SK-N-SH treated with all-trans-retinoic acid at 6 μM for 48 hours (cell line): ENCODE results near the gene PLD1.

Source experiments
- ATAC-seq: fragments of 200-7000 bp; cut with Tn5 transposase; 3 replicates; pipeline ENCODE4 v1.9.1; 2020; ENCODE audit warnings: mild to moderate bottlenecking, moderate library complexity
- ARNTL ChIP-seq: fragments of 450-650 bp; formaldehyde crosslinking; IDR thresholded peaks from 2 replicates; pipeline ENCODE4 v1.5.0; 2020; ENCODE audit warnings: low read depth, mild to moderate bottlenecking, moderate library complexity, borderline replicate concordance
- BACH2 ChIP-seq: fragments of 250-450 bp; sonication (Bioruptor Pico); IDR thresholded peaks from 2 replicates; pipeline ENCODE4 v1.9.0; 2021; ENCODE audit warnings: mild to moderate bottlenecking, borderline replicate concordance
- CREB5 ChIP-seq: fragments of 250-450 bp; sonication (Bioruptor Pico); IDR thresholded peaks from 2 replicates; pipeline ENCODE4 v1.5.1; 2020; ENCODE audit warnings: low read depth, mild to moderate bottlenecking, moderate library complexity
- CSRNP3 ChIP-seq: fragments of 250-450 bp; sonication (Bioruptor Pico); IDR thresholded peaks from 2 replicates; pipeline ENCODE4 v1.5.1; 2021; ENCODE audit warnings: mild to moderate bottlenecking, moderate library complexity
- ESRRG ChIP-seq: fragments of 250-450 bp; sonication (Bioruptor Pico); IDR thresholded peaks from 2 replicates; pipeline ENCODE4 v1.6.1; 2021; ENCODE audit warnings: mild to moderate bottlenecking
- GLIS3 ChIP-seq: fragments of 250-450 bp; sonication (Bioruptor Pico); IDR thresholded peaks from 2 replicates; pipeline ENCODE4 v1.5.0; 2020; ENCODE audit warnings: mild to moderate bottlenecking, moderate library complexity
- ISL1 ChIP-seq: fragments of 250-450 bp; sonication (Bioruptor Pico); IDR thresholded peaks from 2 replicates; pipeline ENCODE4 v2.1.2; 2022; ENCODE audit warnings: mild to moderate bottlenecking, moderate library complexity
- OSR1 ChIP-seq: fragments of 250-450 bp; sonication (Bioruptor Pico); IDR thresholded peaks from 2 replicates; pipeline ENCODE4 v1.8.0; 2022; ENCODE audit warnings: moderate library complexity, mild to moderate bottlenecking, inconsistent platforms
- PATZ1 ChIP-seq: fragments of 250-450 bp; sonication (Bioruptor Pico); IDR thresholded peaks from 2 replicates; pipeline ENCODE4 v1.8.0; 2020; ENCODE audit warnings: mild to moderate bottlenecking, moderate library complexity, borderline replicate concordance
- POU6F1 ChIP-seq: fragments of 250-450 bp; sonication (Bioruptor Pico); IDR thresholded peaks from 2 replicates; pipeline ENCODE4 v1.8.0; 2021; ENCODE audit warnings: low read depth, mild to moderate bottlenecking, moderate library complexity, borderline replicate concordance
- PPARA ChIP-seq: fragments of 250-450 bp; sonication (Bioruptor Pico); IDR thresholded peaks from 2 replicates; pipeline ENCODE4 v1.5.0; 2020; ENCODE audit warnings: mild to moderate bottlenecking, borderline replicate concordance
- RARB ChIP-seq: fragments of 250-450 bp; sonication (Bioruptor Pico); IDR thresholded peaks from 2 replicates; pipeline ENCODE4 v1.8.0; 2021; ENCODE audit warnings: mild to moderate bottlenecking, moderate library complexity
- SNAI2 ChIP-seq: fragments of 250-450 bp; sonication (Bioruptor Pico); IDR thresholded peaks from 2 replicates; pipeline ENCODE4 v1.5.0; 2020; ENCODE audit warnings: mild to moderate bottlenecking, moderate library complexity
- TCF4 ChIP-seq: fragments of 250-450 bp; sonication (Bioruptor Pico); IDR thresholded peaks from 2 replicates; pipeline ENCODE4 v1.8.0; 2021; ENCODE audit warnings: mild to moderate bottlenecking, moderate library complexity, borderline replicate concordance
- ZC3H10 ChIP-seq: fragments of 250-450 bp; sonication (Bioruptor Pico); IDR thresholded peaks from 2 replicates; pipeline ENCODE4 v1.5.1; 2021; ENCODE audit warnings: mild to moderate bottlenecking, moderate library complexity
- ZFP3 ChIP-seq: fragments of 250-450 bp; sonication (Bioruptor Pico); IDR thresholded peaks from 2 replicates; pipeline ENCODE4 v1.5.0; 2020; ENCODE audit warnings: mild to moderate bottlenecking, moderate library complexity
- ZFP30 ChIP-seq: fragments of 450-650 bp; formaldehyde crosslinking; IDR thresholded peaks from 2 replicates; pipeline ENCODE4 v1.5.0; 2022; ENCODE audit warnings: mild to moderate bottlenecking, moderate library complexity
- ZNF565 ChIP-seq: fragments of 450-650 bp; formaldehyde crosslinking; conservative IDR thresholded peaks from 2 replicates; pipeline ENCODE4 v1.5.0; 2020; ENCODE audit warnings: low read depth, mild to moderate bottlenecking, moderate library complexity
- ZNF70 ChIP-seq: fragments of 450-650 bp; formaldehyde crosslinking; IDR thresholded peaks from 2 replicates; pipeline ENCODE4 v1.5.0; 2020; ENCODE audit warnings: mild to moderate bottlenecking, moderate library complexity
- ZNF8 ChIP-seq: fragments of 450-650 bp; formaldehyde crosslinking; IDR thresholded peaks from 2 replicates; pipeline ENCODE4 v1.5.0; 2020; ENCODE audit warnings: mild to moderate bottlenecking, moderate library complexity
- TF ChIP-seq, protein P1 (sequence below): fragments of 250-450 bp; sonication (Bioruptor Pico); IDR thresholded peaks from 2 replicates; pipeline ENCODE4 v1.5.0; 2020; ENCODE audit warnings: mild to moderate bottlenecking, moderate library complexity

PLD1 gene

DNA sequence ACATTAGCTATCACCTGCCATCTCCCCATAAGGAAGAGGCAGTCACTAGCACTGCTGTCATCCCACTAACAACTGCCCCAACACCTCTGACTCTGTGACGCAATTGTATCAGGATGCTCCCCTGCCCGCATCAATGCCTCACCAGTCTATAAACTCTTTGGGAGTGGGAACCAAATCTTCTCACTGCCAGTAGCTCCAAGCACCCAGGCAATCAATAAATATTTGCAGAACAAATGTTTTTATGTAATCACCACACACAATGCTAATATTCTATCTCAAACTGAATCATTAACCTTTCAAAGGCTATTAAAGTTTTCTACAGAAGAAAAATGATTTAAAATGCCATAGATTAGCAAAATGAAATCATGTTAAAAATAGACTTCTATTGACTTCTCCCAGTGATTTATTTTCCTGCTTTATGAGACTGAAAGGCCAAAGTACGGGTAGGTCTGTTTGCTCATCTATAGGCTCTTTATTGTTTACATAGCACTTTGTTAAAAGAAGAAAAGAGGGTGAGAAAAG is 131.3 kb downstream of the PLD1 start:
- no peak for ATAC-seq
- no peak for TF ChIP-seq ZNF8

DNA sequence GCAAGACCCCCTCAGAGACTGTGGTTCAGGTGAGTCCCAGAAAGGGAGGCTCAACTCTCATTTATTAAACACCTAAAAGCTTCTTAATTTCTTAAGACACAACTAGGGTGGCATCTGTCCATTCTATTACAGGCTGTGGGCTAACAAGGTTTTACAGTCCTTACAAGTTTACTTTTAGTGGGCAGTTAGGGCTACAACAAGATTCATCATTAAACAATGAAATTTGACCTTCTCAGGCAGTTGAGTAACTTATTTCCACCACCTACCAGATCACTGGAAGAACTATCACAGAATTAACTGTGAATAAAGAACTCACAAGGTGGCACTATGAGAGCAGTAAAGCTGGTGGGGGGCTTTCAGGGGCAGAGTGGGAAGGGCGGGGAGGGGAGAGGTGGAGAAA is 132.6 kb downstream of the PLD1 start:
- ATAC-seq: no peak
- TF ChIP-seq ZFP30: no peak
- TF ChIP-seq PPARA (CRISPR knock-in tag): no peak
- TF ChIP-seq OSR1 (CRISPR knock-in tag): no peak
- TF ChIP-seq BACH2 (CRISPR knock-in tag): no peak
- no peak for TF ChIP-seq ZNF70 (CRISPR knock-in tag)
- no peak for TF ChIP-seq PATZ1 (CRISPR knock-in tag)
- TF ChIP-seq CREB5 (CRISPR knock-in tag): no peak
- no peak for TF ChIP-seq ZC3H10 (CRISPR knock-in tag)
- no peak for TF ChIP-seq POU6F1 (CRISPR knock-in tag)
- no peak for TF ChIP-seq ZNF565 (CRISPR knock-in tag)
- TF ChIP-seq RARB (CRISPR knock-in tag): no peak
- TF ChIP-seq, protein P1, sequence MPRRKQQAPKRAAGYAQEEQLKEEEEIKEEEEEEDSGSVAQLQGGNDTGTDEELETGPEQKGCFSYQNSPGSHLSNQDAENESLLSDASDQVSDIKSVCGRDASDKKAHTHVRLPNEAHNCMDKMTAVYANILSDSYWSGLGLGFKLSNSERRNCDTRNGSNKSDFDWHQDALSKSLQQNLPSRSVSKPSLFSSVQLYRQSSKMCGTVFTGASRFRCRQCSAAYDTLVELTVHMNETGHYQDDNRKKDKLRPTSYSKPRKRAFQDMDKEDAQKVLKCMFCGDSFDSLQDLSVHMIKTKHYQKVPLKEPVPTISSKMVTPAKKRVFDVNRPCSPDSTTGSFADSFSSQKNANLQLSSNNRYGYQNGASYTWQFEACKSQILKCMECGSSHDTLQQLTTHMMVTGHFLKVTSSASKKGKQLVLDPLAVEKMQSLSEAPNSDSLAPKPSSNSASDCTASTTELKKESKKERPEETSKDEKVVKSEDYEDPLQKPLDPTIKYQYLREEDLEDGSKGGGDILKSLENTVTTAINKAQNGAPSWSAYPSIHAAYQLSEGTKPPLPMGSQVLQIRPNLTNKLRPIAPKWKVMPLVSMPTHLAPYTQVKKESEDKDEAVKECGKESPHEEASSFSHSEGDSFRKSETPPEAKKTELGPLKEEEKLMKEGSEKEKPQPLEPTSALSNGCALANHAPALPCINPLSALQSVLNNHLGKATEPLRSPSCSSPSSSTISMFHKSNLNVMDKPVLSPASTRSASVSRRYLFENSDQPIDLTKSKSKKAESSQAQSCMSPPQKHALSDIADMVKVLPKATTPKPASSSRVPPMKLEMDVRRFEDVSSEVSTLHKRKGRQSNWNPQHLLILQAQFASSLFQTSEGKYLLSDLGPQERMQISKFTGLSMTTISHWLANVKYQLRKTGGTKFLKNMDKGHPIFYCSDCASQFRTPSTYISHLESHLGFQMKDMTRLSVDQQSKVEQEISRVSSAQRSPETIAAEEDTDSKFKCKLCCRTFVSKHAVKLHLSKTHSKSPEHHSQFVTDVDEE: no peak
- TF ChIP-seq ZNF8: no peak
- no peak for TF ChIP-seq ISL1 (CRISPR knock-in tag)
- no peak for TF ChIP-seq ZFP3 (CRISPR knock-in tag)
- TF ChIP-seq TCF4 (CRISPR knock-in tag): no peak
- TF ChIP-seq CSRNP3: no peak
- TF ChIP-seq GLIS3: no peak
- TF ChIP-seq ARNTL (CRISPR knock-in tag): no peak
- TF ChIP-seq SNAI2 (CRISPR knock-in tag): no peak

- ATAC-seq: no peak
- TF ChIP-seq ZFP30 (no peak), ARNTL (CRISPR knock-in tag) (no peak), GLIS3 (no peak), TCF4 (CRISPR knock-in tag) (no peak), PATZ1 (CRISPR knock-in tag) (no peak), POU6F1 (CRISPR knock-in tag) (no peak), CSRNP3 (no peak), ZFP3 (CRISPR knock-in tag) (no peak), BACH2 (CRISPR knock-in tag) (no peak), ESRRG (CRISPR knock-in tag) (no peak)
Observed at GRCh38 chr3:171676601-171677175, 133.6 kb downstream of the PLD1 start.
